AG08395 (cell line): ENCODE data around the gene HARBI1.

Source experiments
- DNase-seq: peaks from one replicate; pipeline ENCODE4 v3.0.0; 2012; ENCODE audit warnings: mixed read lengths, low spot score

The HARBI1 gene

DNA sequence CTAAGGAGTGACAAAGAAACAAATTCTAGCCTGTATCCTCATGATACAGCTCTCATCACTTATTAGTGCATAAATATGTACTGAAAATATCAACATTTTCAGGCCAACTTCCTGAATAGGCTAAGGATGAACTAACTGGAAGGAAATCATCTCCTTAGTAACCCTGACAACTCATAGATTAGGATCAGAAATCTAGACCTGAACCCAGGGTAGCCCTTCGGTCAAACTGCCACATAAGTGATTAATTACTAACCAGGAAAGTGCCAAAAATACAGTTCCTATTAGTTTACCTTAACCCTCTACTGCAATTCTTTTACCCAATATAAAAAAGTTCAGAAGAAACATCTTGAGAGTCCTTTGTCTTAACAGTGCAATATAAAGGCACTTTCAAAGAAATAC, 63.2 kb downstream of the HARBI1 start:
- no peak for DNase-seq
